ENCODE results near the gene STX1B. TPM values are rescaled to one million over a fixed set of nuclear protein-coding genes. Genes with fewer than 3 reads are reported as not detected.

STX1B gene
- total and polyA plus RNA-seq, 2 of the 8 experiments (the other 6 are each of a cell fraction or from before 2014, with no cell fraction given): 8.9 to 20.2 TPM

DNA sequence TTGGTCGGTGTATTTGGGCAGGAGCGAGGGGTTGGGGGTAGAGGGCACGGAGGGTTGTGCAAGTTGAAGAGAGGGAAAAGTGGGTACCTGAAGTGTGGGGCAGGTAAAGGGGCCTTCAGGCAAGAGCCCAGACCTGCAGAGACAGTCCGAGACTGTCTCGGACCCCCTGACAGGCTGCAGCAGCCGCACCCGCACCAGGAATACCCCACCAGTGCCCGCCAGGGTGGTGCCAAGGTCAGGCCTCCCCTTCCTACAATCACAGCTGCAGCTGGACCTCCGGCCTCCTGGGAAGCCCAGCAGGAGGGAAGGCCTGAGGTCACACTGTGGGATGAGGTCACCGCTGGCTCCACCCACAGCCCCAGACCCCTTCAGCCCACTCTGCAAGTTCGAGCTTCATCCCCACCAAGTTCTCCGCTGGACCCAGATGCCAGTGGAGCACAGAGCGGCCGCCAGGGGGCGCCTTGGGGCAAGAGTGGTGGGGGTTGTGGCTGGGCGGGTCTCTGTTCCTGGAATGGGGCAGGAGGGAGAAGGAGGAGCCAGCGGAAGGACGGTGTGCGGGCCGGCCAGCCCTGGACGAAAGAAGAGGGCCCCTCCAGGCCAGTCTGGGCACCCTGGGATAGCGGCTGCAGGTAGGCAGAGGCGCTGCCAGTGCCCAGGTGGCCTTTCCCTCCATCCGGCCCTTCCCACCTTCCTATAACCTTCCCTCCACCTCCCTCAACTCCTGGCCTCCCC, 25.6 kb downstream of the STX1B start, which contains the start of gene HSD3B7 (continued):
- TF ChIP-seq, protein P1, sequence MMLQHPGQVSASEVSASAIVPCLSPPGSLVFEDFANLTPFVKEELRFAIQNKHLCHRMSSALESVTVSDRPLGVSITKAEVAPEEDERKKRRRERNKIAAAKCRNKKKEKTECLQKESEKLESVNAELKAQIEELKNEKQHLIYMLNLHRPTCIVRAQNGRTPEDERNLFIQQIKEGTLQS (IDR thresholded peaks at IDR 0.05; ENCODE audit: insufficient read depth, low read depth, low read length): no peak
- TF ChIP-seq EGR1 (IDR thresholded peaks at IDR 0.05; ENCODE audit: borderline replicate concordance, low read depth, low read length) (no peak), RXRA (IDR thresholded peaks at IDR 0.05; ENCODE audit: insufficient read depth, low read depth, low read length) (0 out of 2 replicates have a peak, but pooled peaks have one; percentile 49), CBX5 (IDR thresholded peaks at IDR 0.05; ENCODE audit: low read depth, low read length) (no peak), SAP30 (IDR thresholded peaks at IDR 0.05; ENCODE audit: insufficient read depth, insufficient replicate concordance, low read length) (no peak), POLR2AphosphoS5 (IDR thresholded peaks at IDR 0.05; ENCODE audit: low read depth, low read length) (0 out of 2 replicates have a peak, but pooled peaks have one; percentile 16), YY1 (IDR thresholded peaks at IDR 0.05; ENCODE audit: low read depth, low read length) (no peak), SP1 (IDR thresholded peaks at IDR 0.05; ENCODE audit: low read depth, low read length) (0 out of 2 replicates have a peak, but pooled peaks have one; percentile 14), ZNF274 (IDR thresholded peaks at IDR 0.05; ENCODE audit: borderline replicate concordance, extremely low read depth, low read length) (no peak)
- TF ChIP-seq, protein P2, sequence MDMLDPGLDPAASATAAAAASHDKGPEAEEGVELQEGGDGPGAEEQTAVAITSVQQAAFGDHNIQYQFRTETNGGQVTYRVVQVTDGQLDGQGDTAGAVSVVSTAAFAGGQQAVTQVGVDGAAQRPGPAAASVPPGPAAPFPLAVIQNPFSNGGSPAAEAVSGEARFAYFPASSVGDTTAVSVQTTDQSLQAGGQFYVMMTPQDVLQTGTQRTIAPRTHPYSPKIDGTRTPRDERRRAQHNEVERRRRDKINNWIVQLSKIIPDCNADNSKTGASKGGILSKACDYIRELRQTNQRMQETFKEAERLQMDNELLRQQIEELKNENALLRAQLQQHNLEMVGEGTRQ (IDR thresholded peaks at IDR 0.05; ENCODE audit: low read length): no peak; the same call in 1 of the 2 replicates
- TF ChIP-seq, protein P3, sequence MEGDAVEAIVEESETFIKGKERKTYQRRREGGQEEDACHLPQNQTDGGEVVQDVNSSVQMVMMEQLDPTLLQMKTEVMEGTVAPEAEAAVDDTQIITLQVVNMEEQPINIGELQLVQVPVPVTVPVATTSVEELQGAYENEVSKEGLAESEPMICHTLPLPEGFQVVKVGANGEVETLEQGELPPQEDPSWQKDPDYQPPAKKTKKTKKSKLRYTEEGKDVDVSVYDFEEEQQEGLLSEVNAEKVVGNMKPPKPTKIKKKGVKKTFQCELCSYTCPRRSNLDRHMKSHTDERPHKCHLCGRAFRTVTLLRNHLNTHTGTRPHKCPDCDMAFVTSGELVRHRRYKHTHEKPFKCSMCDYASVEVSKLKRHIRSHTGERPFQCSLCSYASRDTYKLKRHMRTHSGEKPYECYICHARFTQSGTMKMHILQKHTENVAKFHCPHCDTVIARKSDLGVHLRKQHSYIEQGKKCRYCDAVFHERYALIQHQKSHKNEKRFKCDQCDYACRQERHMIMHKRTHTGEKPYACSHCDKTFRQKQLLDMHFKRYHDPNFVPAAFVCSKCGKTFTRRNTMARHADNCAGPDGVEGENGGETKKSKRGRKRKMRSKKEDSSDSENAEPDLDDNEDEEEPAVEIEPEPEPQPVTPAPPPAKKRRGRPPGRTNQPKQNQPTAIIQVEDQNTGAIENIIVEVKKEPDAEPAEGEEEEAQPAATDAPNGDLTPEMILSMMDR (IDR thresholded peaks at IDR 0.05; ENCODE audit: control extremely low read depth in 1 of 3, insufficient read depth in 1 of 3, low read depth in 1 of 3, low read length in 3 of 3): peak; percentile 88 to 96 (median 94)
